Superior temporal gyrus (tissue), 1 donor: ENCODE data around the gene MYO5B.
A peak's percentile ranks its signal among the peaks of the same experiment; 100 is the strongest.
"Not testable (repeated sequence)": the region's sequence is repeated elsewhere in the genome, so short reads cannot be mapped to it uniquely, and the experiment has no call there.

Source experiments
- DNase-seq: peaks from one replicate; pipeline ENCODE4 v3.0.0-alpha.2; 2016; ENCODE audit errors: extremely low spot score

The MYO5B gene

DNA sequence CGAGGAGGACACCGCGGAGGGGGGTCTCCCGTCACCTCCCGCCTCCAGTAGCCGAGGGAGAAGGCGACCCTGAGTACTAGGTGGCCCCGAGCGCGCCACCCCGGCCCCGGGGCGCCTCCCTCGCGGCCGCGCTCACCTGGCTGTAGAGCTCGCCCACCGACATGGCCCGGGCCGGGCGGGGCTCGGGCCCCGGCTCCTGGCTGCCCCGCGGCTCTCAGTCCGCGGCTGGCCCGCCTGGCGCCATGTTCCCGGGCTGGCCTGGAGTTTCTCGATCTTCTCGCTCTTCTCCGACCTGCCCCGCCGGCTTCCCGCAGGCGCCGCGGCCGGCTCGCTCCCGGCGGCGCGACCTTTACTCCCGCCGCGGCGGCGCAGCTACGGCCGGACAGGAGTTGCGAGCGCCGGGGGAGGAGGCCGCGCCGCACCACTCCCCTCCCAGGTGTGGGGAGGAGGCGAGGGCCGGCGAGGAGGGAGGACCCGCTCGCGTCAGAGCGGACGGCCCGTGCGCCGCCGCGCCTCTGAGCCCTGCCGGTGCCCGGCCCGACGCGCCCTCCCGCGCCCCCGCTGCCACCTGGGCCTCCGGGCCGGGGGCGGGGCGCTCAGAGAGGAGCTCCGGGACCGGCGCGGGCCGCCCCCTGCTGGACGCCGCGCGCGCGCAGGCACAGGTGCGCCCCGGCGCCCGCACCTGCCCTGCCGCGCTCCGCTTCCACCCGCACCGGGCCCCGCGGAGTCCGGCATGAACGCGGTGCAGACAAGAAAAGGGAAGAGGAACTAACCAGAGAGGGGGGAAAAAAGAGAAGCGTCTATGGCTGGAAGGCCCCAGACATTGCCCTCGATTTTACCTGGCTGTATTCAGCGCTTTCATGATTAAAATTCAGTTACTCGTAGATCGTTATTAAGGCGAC, at the start of gene MYO5B:
TSS of gene MYO5B (minus strand) at position 517 of the 902 bp plus-strand sequence. CDS start at position 163, 354 bp downstream.
- no peak for DNase-seq

- DNase-seq, result not testable (repeated sequence)
Measured at GRCh38 chr18:50241768-50242167, 46.8 kb upstream of the MYO5B start.

- no peak for DNase-seq
Measured at GRCh38 chr18:50240080-50240563, 45.2 kb upstream of the MYO5B start.

DNA sequence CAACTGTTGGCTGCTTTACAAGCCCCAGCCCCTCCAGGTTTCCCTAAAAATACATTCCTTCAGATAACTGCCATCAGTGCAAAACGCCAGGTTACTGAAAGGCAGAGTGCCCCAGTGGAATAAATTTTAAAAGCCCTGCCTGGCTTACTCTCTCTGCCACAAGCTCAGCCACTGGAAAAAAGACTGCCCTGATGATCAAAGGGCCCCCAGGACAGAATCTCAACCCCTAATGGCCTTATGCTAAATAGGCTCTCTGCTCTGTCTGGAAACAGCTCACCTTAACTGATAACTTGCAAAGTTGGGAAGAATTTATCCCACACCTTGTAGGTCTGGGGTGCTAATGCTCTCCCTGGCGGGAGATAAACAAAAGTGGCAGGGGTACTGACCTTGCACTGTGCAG, 37.5 kb upstream of the MYO5B start:
- no peak for DNase-seq

DNA sequence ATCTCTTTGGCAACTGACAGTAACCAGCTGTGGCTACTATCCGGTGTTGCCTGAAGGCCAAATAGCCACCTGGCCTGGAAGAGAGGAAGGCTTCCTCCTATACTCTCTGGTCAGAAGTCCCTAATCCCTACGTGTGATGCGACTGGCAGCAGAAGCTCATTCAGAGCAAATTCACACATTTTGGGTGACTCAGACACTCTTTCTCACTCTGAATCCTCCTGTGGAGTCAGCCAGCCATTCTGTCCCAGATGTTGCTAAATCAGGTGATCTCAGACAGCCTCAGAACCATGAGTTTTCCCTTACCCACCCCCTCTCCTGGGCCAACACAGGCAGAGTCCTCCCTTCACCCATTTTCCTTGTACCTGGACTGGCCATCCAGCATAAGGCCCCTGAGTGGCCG, 36.7 kb upstream of the MYO5B start:
- DNase-seq, result peak; percentile 25

- not testable (repeated sequence) for DNase-seq
Measured at GRCh38 chr18:50220249-50220648, 25.3 kb upstream of the MYO5B start.

DNA sequence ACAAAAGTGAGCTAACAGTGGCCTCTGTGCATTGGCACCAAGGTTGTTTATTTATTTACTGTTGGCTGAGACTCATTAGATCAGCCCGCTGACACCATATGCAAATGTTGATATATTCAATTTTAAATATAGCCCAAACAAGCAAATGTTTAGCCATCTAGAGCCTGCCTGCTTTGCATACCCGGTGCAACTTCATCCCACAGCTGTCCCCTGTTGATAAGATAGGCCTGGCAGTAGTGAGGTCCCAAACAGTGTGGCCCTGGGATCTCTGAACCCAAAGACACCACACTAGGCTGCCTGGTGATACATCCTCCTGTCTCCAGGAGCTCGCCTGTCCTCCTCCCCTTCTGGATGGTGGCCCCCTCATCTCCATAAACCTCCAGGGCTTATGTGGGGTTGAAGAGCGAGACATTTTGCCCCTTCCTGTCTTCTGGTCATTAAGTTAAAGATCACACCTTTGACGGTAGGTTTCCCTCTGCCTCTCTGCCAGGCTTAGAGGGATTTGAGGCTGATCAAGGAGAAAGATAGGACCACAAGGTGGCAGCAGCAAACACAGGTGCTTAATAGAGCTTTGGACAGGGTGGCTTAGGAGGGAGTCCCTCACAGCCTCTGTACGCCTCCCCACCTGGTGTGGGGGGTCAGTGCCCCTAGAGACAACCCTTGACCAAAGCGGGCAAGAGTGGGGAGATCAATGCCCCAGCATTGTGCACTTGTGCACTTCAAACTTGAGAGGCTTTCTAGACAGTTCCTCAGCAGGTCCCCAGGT, 23.7 kb upstream of the MYO5B start:
- DNase-seq, result peak; percentile 19

- no peak for DNase-seq
Measured at GRCh38 chr18:50209311-50209710, 14.4 kb upstream of the MYO5B start.

GRCh38 chr18:50207722-50208121, 12.8 kb upstream of the MYO5B start:
- no peak for DNase-seq

GRCh38 chr18:50203801-50204604, 9.1 kb upstream of the MYO5B start:
- peak; percentile 77 for DNase-seq

GRCh38 chr18:50201476-50202018, 6.6 kb upstream of the MYO5B start:
- DNase-seq, result no peak

- no peak for DNase-seq
Measured at GRCh38 chr18:50199921-50200320, 5.0 kb upstream of the MYO5B start.

DNA sequence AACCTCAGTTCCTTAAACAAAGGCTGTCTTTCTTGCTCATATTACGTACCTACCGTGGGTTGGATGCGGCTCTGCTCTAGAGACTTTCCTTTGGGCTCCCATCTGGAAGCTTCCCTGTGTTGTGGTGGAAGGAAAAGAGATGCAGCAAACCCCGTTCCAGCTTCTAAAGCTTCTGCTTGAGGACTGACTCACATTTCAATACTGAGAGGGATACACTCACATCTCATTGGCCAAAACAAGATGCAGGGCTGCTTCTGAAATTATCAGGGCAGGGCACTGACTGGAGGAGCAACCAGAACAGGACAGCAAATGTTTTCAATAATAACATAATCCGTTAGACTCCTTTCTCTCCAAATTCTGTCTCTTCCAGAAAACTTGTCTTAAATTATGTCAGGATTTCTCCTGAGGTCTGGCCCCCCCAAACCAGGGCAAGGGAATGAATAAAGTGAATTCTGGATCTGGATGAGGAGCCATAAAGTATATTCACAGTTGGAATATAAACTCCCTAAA, 4.5 kb upstream of the MYO5B start:
- DNase-seq, result no peak

DNA sequence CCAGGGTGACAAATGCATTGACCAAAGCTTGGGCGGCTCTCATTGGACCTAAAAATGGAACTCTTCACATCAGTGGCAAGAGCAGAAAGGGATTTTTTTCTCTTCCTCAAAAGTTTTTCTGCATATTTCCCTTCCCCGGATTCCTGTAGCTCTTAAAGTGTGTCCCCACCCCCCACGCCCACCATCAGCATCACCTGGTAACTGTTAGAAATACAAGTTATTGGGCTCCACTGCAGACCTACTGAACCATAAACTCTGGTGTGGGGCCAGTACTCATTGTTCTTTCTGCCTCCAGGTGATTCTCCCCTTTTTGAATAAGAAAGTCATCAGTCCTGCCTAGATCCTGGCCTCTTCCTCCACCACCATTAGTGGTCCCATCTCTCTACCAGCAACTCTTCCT, 1.3 kb upstream of the MYO5B start:
- DNase-seq, result no peak

GRCh38 chr18:50195689-50196088, 742 bp upstream of the MYO5B start:
- no peak for DNase-seq

GRCh38 chr18:50193796-50194630, 934 bp downstream of the MYO5B start:
- DNase-seq, result no peak

DNA sequence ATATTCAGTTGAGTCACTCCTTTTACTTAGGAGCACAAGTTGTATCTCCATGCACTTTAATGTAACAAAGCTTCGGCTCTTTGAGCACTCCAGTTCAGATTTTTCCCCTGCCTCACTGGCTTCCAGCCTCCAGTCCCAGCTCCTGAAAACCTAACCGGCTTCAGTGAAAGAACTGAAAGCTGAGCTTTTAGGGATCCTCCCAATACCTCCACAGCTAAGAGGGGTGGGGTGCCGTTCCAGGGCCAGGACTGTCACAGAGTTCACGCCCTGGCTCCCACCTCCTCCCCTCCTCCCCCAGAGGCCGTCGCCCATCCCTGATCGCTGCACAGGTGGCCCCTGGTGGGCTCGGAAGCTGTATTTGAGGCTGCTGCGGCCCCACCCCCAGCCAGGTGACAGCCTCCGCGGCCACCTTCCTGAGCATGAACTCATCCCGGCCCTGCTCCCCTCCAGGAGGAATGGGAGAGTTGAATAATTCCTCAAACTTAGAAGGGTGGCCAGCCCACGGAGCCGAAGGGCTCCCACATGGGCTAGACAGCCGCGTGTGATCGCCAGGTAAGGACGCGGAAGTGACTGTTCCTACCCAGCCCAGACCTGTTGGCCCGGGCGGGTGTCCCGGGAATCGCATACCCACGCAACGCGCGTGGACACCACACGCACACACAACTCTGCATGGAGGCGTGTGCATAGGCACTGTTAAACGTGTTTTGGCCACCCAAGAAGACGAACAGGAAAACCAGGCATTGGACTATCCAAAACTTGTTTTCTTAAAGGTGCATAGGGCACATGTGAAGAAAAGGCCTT, 1.8 kb downstream of the MYO5B start:
- DNase-seq, result no peak

GRCh38 chr18:50190926-50191325, 4.0 kb downstream of the MYO5B start:
- DNase-seq, result no peak

DNA sequence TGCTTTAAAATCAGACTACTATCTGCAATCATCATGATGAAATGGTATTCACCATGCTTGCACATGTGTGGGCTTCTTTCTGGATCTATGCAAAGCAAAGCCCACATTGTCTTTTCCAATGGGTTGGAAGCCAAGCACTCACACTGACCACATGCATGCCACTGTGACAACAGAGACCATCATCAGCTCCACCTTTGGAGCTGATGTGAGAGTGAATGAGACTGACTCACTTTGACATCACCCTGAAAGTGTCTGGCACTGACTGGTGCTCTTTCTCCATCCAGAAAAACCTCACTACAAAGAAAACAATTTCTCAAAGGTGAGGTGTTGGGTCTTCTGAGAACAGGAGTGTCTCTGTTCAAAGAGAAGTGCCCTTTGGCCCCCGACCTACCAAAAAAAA, 4.7 kb downstream of the MYO5B start:
- no peak for DNase-seq

GRCh38 chr18:50189160-50189559, 5.8 kb downstream of the MYO5B start:
- no peak for DNase-seq
